Measurements from ENCODE around the gene NXN.
"Not testable (repeated sequence)": the region's sequence is repeated elsewhere in the genome, so short reads cannot be mapped to it uniquely, and the experiment has no call there.

Gene NXN

GRCh38 chr17:951325-952132 is 28.0 kb downstream of the NXN start:
- no peak for DNase-seq

- no peak for DNase-seq
Measured at GRCh38 chr17:949623-950303, 29.8 kb downstream of the NXN start.

GRCh38 chr17:948284-948852 is 31.2 kb downstream of the NXN start:
- DNase-seq: no peak

- DNase-seq: no peak
Measured at GRCh38 chr17:946510-947236, 32.9 kb downstream of the NXN start.

- DNase-seq: no peak
Measured at GRCh38 chr17:945672-946071, 33.9 kb downstream of the NXN start.

- DNase-seq: no peak
Measured at GRCh38 chr17:944266-944826, 35.2 kb downstream of the NXN start.

- DNase-seq: no peak
Measured at GRCh38 chr17:935485-935884, 44.1 kb downstream of the NXN start.

GRCh38 chr17:933312-934073 is 46.1 kb downstream of the NXN start:
- no peak for DNase-seq

- DNase-seq: no peak
Measured at GRCh38 chr17:930258-930657, 49.3 kb downstream of the NXN start.

GRCh38 chr17:929586-929985 is 50.0 kb downstream of the NXN start:
- no peak for DNase-seq

- no peak for DNase-seq
Measured at GRCh38 chr17:927611-928461, 51.7 kb downstream of the NXN start.

- DNase-seq: no peak
Measured at GRCh38 chr17:925817-926216, 53.8 kb downstream of the NXN start.

- no peak for DNase-seq
Measured at GRCh38 chr17:924711-925475, 54.7 kb downstream of the NXN start.

GRCh38 chr17:924306-924705 is 55.3 kb downstream of the NXN start:
- DNase-seq: not testable (repeated sequence)

GRCh38 chr17:923633-924032 is 55.9 kb downstream of the NXN start:
- DNase-seq: no peak

GRCh38 chr17:921161-921560 is 58.4 kb downstream of the NXN start:
- DNase-seq: no peak

- DNase-seq: no peak
Measured at GRCh38 chr17:920190-920589, 59.4 kb downstream of the NXN start.

- no peak for DNase-seq
Measured at GRCh38 chr17:917941-918740, 61.4 kb downstream of the NXN start.

- no peak for DNase-seq
Measured at GRCh38 chr17:917391-917811, 62.2 kb downstream of the NXN start.

GRCh38 chr17:916315-916714 is 63.3 kb downstream of the NXN start:
- no peak for DNase-seq
